HCT116 (cell line): ENCODE results near the gene ABCB8. TPM values are rescaled to one million over a fixed set of nuclear protein-coding genes. Genes with fewer than 3 reads are reported as not detected.

Experiments used
- ATAC-seq: fragments of 200-7000 bp; cut with Tn5 transposase; 2 replicates; pipeline ENCODE4 v1.9.1; 2020; ENCODE audit warnings: mild to moderate bottlenecking, moderate library complexity
- BruUV-seq: library from RNA; stranded (reverse); fragments of 400-500 nt; replicated peaks from 2 replicates; lab custom pipeline; 2021; lab: Mats Ljungman, UMichigan
- CTCF ChIA-PET: fragments of 300-600 bp; sonication (Branson Sonifier 250); formaldehyde crosslinking; loops from one replicate; lab custom pipeline; 2021; ENCODE audit warnings: antibody characterized with exemption; lab: Charles Lee
- POLR2A ChIA-PET: fragments of 300-600, 350-600 bp; sonication (Branson Sonifier 250); formaldehyde crosslinking; loops from one replicate; lab custom pipeline; 2021; ENCODE audit warnings: antibody characterized with exemption; lab: Charles Lee
- RAD21 ChIA-PET, 2 experiments: fragments of 300-600 bp; sonication (Branson Sonifier 250); formaldehyde crosslinking; loops; one replicate each; lab custom pipeline; 2023; ENCODE audit warnings: low total read pairs in 2 of 2; ENCODE audit not compliant: uncharacterized antibody in 2 of 2, unreplicated experiment in 2 of 2, low non-redundant PET in 1 of 2; lab: Charles Lee
- DNase-seq: peaks from one replicate; pipeline ENCODE4 v3.0.0-alpha.2; 2010; ENCODE audit warnings: low read depth, low spot score
- H2AFZ ChIP-seq: fragments of 200-600 bp; shearing (Covaris generic), sonication (generic); 2 replicates; pipeline ENCODE4 v1.6.1; 2017; ENCODE audit warnings: low read depth, mixed run types, mixed read lengths, antibody characterized with exemption, low read length; ENCODE audit not compliant: poor library complexity, severe bottlenecking
- H3K27ac ChIP-seq: 2 replicates; pipeline ENCODE4 v1.5.1; 2012; ENCODE audit warnings: low read depth, low read length
- H3K27me3 ChIP-seq: fragments of 200-600 bp; sonication (generic); 2 replicates; pipeline ENCODE4 v1.6.1; 2016; ENCODE audit warnings: mixed run types, low read length, mixed read lengths; ENCODE audit not compliant: insufficient read depth
- H3K36me3 ChIP-seq, 2 experiments: fragments of 200-500 bp in 1 of 2; fragments of 200-600 bp in 1 of 2; sonication (Bioruptor generic) in 1 of 2; sonication (generic) in 1 of 2; 2 replicates each; pipeline versions ENCODE4 v1.5.1 to v1.6.1; 2014 to 2016; ENCODE audit warnings: low read length in 2 of 2, inconsistent platforms in 1 of 2, mixed read lengths in 1 of 2, mixed run types in 1 of 2; ENCODE audit not compliant: insufficient read depth in 2 of 2, control insufficient read depth in 1 of 2
- H3K4me1 ChIP-seq, 2 experiments: fragments of 200-600 bp in 1 of 2; sonication (generic) in 1 of 2; 2 replicates each; pipeline versions ENCODE4 v1.5.1 to v1.6.1; 2012 to 2017; ENCODE audit warnings: low read length in 2 of 2, inconsistent platforms in 1 of 2, mild to moderate bottlenecking in 1 of 2, mixed read lengths in 1 of 2, mixed run types in 1 of 2, moderate library complexity in 1 of 2; ENCODE audit not compliant: insufficient read depth in 2 of 2, control insufficient read depth in 1 of 2
- H3K4me2 ChIP-seq: fragments of 200-600 bp; sonication (generic); 2 replicates; pipeline ENCODE4 v1.6.1; 2017; ENCODE audit warnings: mixed run types, low read length, mixed read lengths
- H3K4me3 ChIP-seq, 2 experiments: fragments of 200-600 bp in 1 of 2; sonication (generic) in 1 of 2; replicated peaks in 1 of 2; 2 replicates each; pipeline ENCODE4 v1.5.1; 2011 to 2016; ENCODE audit warnings: low read length in 2 of 2, control low read depth in 1 of 2, low read depth in 1 of 2, mild to moderate bottlenecking in 1 of 2, mixed read lengths in 1 of 2, mixed run types in 1 of 2
- H3K79me2 ChIP-seq: fragments of 200-600 bp; sonication (generic); 2 replicates; pipeline ENCODE4 v1.6.1; 2017; ENCODE audit warnings: mild to moderate bottlenecking, mixed run types, low read length, moderate library complexity, mixed read lengths; ENCODE audit not compliant: insufficient read depth
- H3K9ac ChIP-seq: fragments of 200-600 bp; sonication (generic); 2 replicates; pipeline ENCODE4 v1.6.1; 2016; ENCODE audit warnings: low read length, mixed read lengths
- H3K9me2 ChIP-seq: fragments of 200-600 bp; sonication (generic), shearing (Covaris generic); 2 replicates; pipeline ENCODE4 v1.6.1; 2017; ENCODE audit warnings: mixed run types, mild to moderate bottlenecking, moderate library complexity; ENCODE audit not compliant: insufficient read depth
- H3K9me3 ChIP-seq, 2 experiments: fragments of 200-500 bp in 1 of 2; fragments of 200-600 bp in 1 of 2; sonication (Bioruptor generic) in 1 of 2; sonication (generic) in 1 of 2; 2 replicates each; pipeline ENCODE4 v1.6.1; 2014 to 2017; ENCODE audit warnings: low read length in 2 of 2, mixed read lengths in 2 of 2, inconsistent platforms in 1 of 2, low read depth in 1 of 2, mild to moderate bottlenecking in 1 of 2, mixed run types in 1 of 2, moderate library complexity in 1 of 2; ENCODE audit not compliant: control insufficient read depth in 1 of 2, insufficient read depth in 1 of 2
- H4K20me1 ChIP-seq: fragments of 200-600 bp; sonication (generic), shearing (Covaris generic); 2 replicates; pipeline ENCODE4 v1.6.1; 2017; ENCODE audit warnings: mixed run types, mild to moderate bottlenecking, moderate library complexity; ENCODE audit not compliant: insufficient read depth
- CBX3 ChIP-seq: IDR thresholded peaks from 2 replicates; pipeline ENCODE4 v1.6.1; 2012; ENCODE audit warnings: low read depth
- EGR1 ChIP-seq: IDR thresholded peaks from 2 replicates; pipeline ENCODE4 v1.6.1; 2012; ENCODE audit warnings: low read depth
- EZH2phosphoT487 ChIP-seq: fragments of 200-600 bp; IDR thresholded peaks from 2 replicates; pipeline ENCODE4 v1.6.1; 2018; ENCODE audit warnings: antibody characterized with exemption, borderline replicate concordance
- FOSL1 ChIP-seq: IDR thresholded peaks from 2 replicates; pipeline ENCODE4 v1.6.1; 2012; ENCODE audit warnings: low read depth
- MAX ChIP-seq: IDR thresholded peaks from 2 replicates; pipeline ENCODE4 v1.6.1; 2012
- POLR2A ChIP-seq: IDR thresholded peaks from 2 replicates; pipeline ENCODE4 v1.7.0; 2011; ENCODE audit warnings: borderline replicate concordance; ENCODE audit not compliant: insufficient read depth, insufficient read length; ENCODE audit errors: extremely low read depth
- POLR2AphosphoS5 ChIP-seq: IDR thresholded peaks from 2 replicates; pipeline ENCODE4 v1.6.1; 2011; ENCODE audit warnings: mild to moderate bottlenecking, low read depth, low read length, moderate library complexity
- ZFX ChIP-seq: fragments of 450-650 bp; IDR thresholded peaks from 2 replicates; pipeline ENCODE4 v1.6.1; 2017
- ZNF274 ChIP-seq: fragments of 200-500 bp; sonication (Bioruptor generic); IDR thresholded peaks from 2 replicates; pipeline ENCODE4 v1.6.1; 2014; ENCODE audit warnings: mild to moderate bottlenecking, low read depth, low read length, inconsistent platforms
- intact Hi-C: fragments of 100-400 bp; cut with micrococcal nuclease; formaldehyde crosslinking; loops from 2 replicates; pipeline ENCODE4 v1.10.0; 2022
- total RNA-seq: library from RNA; stranded (reverse); gene quantifications from one replicate; pipeline ENCODE4 v1.2.1, GENCODE V29; 2021; ENCODE audit not compliant: unreplicated experiment
- TF ChIP-seq, protein P1 (sequence below), 3 experiments: fragments of 200-600 bp in 1 of 3; sonication (generic) in 1 of 3; IDR thresholded peaks in 2 of 3; conservative IDR thresholded peaks in 1 of 3; 2 replicates each; pipeline ENCODE4 v1.5.1; 2012 to 2017; ENCODE audit warnings: low read depth in 2 of 3, low read length in 2 of 3, antibody characterized with exemption in 1 of 3, borderline replicate concordance in 1 of 3, control low read depth in 1 of 3, mild to moderate bottlenecking in 1 of 3, mixed read lengths in 1 of 3, mixed run types in 1 of 3, moderate library complexity in 1 of 3; ENCODE audit not compliant: insufficient read depth in 1 of 3

The ABCB8 gene
- total RNA-seq, 1 experiment from 2014 or later: 55.2 TPM

DNA sequence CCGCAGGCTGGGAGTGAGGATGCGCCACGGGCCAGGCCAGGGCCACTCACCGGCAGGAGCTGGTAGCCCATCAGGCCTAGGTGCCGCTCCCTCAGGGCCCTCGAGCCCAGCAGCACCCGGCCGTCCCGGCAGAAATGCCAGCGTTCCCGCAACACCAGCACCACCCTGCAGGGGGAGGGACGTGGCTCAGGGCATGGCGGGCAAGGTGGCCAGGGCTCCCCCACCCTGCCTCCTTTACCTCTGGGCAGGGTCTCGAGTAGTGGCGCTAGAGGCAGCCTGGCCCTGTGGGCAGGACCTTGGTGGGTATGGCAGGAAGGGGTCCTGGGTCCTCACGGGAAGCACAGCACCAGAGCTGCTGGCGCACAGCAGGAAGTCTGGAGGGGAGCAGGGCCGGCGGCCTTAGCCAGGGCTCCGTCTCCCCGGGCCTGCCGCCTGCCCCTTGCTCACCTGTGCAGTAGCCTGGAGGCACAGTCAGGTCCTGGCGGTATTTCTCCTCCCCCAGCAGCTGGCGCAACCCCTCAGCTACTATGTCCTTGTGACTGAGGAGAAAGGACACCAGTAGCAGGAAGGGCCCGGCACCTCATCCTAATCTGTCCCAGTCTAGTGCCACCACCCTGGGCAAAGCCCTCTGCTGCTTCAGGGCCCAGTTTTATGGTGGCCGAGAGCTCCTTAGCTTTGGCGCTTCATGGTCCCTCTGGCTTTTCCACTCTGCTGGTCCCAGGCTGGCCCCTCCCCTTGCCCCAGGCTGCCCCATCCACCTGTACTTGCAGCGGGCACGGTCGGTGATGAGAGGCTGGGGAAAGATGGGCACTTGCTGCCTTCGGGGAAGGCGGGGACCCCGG is 48.8 kb downstream of the ABCB8 start:
- Histone ChIP-seq H3K4me3 (no peak overlapping the region), H3K4me1 (peaks cover 17 to 42% of the 10 kb centered on the region in 2 experiments), H3K4me2 (no peak overlapping the region), H3K9ac (no peak overlapping the region), H3K9me2 (no peaks in the 10 kb centered on the region), H3K36me3 (peaks cover 18 to 21% of the 10 kb centered on the region in 2 experiments; a peak in 3 of 4 replicates), H3K79me2 (peaks cover 34% of the 10 kb centered on the region), H3K27me3 (no peaks in the 10 kb centered on the region), H3K9me3 (no peaks in the 10 kb centered on the region), H3K27ac (peak overlapping the region; percentile 94), H2AFZ (no peak overlapping the region), H4K20me1 (no peaks in the 10 kb centered on the region)
- DNase-seq: no peak
- POLR2A ChIA-PET: interaction anchor here (1.2 to 1.5 kb wide), 3 partner anchors 9 to 16 kb away, joined by 4 to 5 read pairs (median 4); partner anchors contain the start of gene AGAP3
- RAD21 ChIA-PET: interaction anchor here in 1 of 2 experiments (1.5 kb wide), 1 partner anchor 16 kb away, joined by 3 read pairs; no protein-coding TSS in a partner anchor
- no peak for TF ChIP-seq EGR1
- no peak for TF ChIP-seq ZNF274
- TF ChIP-seq POLR2A: peak; percentile 16
- no peak for TF ChIP-seq CBX3
- TF ChIP-seq, protein P1, sequence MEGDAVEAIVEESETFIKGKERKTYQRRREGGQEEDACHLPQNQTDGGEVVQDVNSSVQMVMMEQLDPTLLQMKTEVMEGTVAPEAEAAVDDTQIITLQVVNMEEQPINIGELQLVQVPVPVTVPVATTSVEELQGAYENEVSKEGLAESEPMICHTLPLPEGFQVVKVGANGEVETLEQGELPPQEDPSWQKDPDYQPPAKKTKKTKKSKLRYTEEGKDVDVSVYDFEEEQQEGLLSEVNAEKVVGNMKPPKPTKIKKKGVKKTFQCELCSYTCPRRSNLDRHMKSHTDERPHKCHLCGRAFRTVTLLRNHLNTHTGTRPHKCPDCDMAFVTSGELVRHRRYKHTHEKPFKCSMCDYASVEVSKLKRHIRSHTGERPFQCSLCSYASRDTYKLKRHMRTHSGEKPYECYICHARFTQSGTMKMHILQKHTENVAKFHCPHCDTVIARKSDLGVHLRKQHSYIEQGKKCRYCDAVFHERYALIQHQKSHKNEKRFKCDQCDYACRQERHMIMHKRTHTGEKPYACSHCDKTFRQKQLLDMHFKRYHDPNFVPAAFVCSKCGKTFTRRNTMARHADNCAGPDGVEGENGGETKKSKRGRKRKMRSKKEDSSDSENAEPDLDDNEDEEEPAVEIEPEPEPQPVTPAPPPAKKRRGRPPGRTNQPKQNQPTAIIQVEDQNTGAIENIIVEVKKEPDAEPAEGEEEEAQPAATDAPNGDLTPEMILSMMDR (IDR thresholded peaks at IDR 0.05 in 2 of 3, conservative IDR thresholded peaks at IDR 0.05 in 1 of 3; ENCODE audit: borderline replicate concordance in 1 of 3, insufficient read depth in 1 of 3, low read depth in 2 of 3, low read length in 2 of 3): peak in 2 of 3 experiments; percentile 57 to 62; a peak in 4 of 6 replicates
- peak; percentile 45; the same call in 1 of the 2 replicates for TF ChIP-seq POLR2AphosphoS5
- no peak for TF ChIP-seq FOSL1
- peak; percentile 39; the same call in 1 of the 2 replicates for TF ChIP-seq ZFX
- no peak for TF ChIP-seq MAX
- TF ChIP-seq EZH2phosphoT487: no peak
- peak; percentile 44 for ATAC-seq
- CTCF ChIA-PET: interaction anchor here (0.6 to 1.3 kb wide), 5 partner anchors 9 to 68 kb away, joined by 3 to 4 read pairs (median 3); no protein-coding TSS in a partner anchor
- intact Hi-C loops: no loop called here
- BruUV-seq: no TSS peak
